CD4-positive, alpha-beta T cell treated with Interleukin-10 for 1 hour (primary cell): ENCODE measurements around the gene PRDM12.
"Not testable (repeated sequence)": the region's sequence is repeated elsewhere in the genome, so short reads cannot be mapped to it uniquely, and the experiment has no call there.

Source experiments
- DNase-seq: peaks from one replicate; pipeline ENCODE4 v3.0.0-alpha.2; 2020

The PRDM12 gene

DNA sequence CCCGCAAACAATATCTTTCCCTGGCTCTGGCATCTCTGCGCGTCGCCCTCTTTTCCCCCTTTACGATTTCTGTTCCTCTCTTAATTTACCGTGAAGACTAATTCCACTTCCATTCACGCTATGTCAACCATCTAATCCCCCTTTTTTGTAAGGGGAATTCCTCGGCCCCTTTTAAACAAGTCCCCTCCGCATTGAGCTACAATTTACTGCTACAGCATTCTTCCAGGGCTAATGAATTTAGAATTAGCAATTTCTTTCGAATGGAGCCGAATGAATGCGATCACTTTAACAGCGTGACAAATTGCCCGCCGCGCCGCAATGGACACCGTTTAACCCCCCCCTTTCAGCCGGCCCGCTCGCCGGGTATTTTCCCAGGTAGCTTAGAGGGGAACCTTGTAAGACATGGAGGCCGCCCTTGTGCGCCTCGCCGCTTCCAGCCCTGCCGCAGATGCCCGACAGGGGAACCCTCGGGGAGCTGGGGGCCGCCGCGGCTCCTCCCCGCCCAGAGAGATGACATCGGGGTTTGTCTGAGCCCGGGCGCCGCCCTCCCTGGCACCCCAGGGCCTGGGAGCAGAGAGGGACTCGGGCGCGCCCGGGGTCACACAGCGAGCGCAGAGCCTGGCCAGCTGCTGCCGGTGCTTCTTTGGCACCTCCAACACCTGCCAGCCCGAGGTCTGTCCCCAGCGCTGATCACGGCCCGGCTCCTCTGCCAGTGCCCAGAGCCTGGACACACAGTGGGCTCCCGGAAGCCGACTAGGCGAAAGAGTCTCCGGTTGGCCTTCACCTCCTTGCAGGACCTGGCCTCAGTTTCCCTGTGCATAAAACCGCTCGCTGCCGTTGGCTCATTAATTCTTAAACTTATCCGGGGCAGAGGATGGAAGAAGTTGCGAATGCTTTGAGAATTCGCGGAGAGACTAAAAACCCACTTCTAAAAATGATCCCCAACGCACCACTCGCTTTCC is 1.3 kb downstream of the PRDM12 start:
- DNase-seq = no peak

DNA sequence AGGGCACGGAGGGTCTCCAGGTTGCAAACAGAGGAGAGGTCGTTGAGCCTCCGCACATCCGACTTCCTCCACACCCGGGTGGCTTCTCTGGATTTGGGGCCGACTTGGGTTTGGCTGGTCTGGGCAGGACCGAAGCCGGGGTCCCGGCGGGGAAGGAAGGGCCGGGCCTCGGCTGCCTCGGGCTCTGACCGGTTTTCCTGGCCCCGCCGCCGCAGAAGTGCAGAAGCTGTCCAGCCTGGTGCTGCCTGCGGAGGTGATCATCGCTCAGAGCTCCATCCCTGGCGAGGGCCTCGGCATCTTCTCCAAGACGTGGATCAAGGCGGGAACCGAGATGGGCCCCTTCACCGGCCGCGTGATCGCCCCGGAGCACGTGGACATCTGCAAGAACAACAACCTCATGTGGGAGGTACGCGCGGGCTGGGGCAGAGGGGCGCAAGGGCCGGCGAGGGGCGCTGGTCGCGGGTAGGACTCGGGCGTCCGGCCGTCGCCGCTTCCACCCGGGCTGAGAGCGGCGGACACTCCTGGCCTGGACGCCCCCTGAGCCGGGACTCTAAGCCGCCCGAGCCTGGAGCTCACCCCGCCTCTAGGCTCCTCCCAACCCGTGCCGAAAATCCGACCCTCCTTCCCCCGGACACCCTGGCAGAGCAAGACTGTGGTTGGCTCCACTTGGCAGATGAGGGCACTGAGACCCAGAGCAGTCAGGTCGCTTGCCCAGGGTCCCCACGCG is 2.2 kb downstream of the PRDM12 start:
- DNase-seq = no peak

DNA sequence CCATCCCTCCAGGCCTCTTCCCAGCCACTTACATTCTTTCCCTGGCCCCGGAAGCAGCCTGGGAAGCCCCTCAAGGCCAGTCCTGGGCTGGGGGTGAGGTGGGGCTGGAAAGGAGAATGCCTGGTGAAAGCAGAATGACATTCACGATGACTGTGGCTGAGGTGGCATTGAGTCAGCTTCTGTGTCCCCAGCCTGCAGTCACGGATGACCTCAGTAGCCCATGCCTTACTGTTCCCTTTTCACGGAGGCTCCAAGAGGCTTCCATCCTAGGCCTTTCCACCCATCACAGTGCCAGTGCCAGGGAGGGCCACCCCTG is 2.7 kb downstream of the PRDM12 start:
- DNase-seq = no peak

DNA sequence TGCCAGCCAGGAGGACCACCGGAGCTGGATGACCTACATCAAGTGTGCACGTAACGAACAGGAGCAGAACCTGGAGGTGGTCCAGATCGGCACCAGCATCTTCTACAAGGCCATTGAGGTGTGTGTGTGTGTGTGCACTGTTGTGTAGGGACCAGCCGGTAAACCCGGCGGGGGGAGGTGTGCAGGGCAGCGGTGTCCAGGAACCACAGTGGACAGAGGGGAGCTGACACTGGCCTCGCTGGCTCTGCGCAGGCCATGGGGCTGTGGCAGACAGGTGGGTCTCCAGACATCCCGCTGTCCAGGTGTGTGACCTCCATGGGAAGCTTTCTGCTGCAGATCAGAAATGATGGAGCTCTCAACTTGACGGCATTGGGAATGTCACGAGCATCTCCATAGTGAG is 3.8 kb downstream of the PRDM12 start:
- DNase-seq = no peak

DNA sequence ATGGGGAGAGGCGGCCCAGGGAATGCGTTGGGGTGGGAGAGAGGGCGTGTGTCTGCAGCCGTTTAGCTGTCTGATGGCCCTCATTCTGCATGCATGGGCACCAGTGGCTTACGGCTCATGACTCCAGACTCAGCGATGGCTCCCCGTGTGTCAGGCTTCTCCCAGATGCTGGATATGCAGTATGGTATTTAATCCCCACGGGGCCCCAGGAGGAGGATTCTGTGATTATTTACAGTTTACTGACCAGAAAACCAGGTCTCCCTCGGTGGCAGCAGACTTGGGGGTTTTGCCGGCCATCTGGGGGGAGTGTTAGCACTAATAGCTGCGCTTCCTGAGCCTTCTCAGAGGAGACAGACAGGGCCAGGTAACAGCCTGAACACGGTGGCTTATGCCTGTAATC is 4.3 kb downstream of the PRDM12 start:
- no peak for DNase-seq

DNA sequence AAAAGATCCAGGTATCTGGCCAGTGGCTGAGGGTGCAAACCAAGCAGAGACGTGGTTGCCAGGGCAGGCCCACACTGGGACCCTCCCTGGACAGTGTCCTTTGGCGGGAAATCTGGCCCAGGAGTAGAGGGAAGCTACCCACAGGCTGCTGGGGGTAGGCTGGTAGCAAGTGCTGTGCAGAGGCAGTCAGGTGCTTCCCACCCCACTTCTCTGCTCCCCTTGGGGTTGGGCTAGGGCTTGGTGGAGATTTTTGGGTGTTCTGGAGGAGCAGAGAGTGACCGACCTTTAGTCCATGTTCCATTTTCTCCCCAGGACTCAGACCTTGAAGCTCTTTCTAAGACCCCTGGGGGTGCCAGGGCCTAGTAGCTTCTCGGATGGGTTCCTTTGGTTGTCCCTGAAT is 5.6 kb downstream of the PRDM12 start:
- DNase-seq = no peak

DNA sequence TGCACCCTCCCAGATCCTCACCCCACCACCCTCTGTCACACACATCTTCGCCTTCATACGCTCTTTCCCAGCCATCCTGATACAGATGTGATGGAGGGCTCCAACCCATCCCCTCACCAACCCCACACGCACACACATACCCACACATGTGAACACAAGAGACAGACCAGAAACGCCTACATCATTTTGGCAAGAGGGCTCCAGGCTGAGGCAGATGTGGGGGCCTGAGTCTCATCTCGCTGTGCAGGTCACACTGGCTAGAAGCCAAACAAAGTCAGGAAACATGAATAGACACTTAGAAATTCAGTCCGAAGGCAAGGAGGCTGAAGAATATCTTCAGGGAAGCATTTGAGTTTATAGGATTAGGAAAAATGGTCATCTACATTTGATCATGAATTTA is 6.2 kb downstream of the PRDM12 start:
- DNase-seq = no peak

DNA sequence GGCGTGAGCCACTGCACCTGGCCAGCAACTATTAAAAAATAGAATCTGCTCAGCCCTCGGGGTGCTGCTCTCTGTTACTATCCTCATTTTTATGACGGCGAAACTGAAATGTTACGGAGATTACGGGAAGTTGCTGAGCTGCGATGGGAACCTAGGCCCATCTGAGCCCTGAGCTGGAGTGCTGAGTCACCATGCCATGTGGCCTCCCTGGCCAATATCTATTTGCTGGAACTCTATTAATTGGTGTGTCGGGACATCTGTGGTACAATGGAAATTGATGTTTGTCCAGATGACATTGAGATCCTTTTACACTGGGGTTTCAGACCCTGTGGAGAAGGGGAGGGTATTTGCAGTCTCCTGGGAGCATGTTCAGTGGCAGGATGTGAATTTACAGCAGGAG is 8.1 kb downstream of the PRDM12 start:
- DNase-seq = no peak

DNA sequence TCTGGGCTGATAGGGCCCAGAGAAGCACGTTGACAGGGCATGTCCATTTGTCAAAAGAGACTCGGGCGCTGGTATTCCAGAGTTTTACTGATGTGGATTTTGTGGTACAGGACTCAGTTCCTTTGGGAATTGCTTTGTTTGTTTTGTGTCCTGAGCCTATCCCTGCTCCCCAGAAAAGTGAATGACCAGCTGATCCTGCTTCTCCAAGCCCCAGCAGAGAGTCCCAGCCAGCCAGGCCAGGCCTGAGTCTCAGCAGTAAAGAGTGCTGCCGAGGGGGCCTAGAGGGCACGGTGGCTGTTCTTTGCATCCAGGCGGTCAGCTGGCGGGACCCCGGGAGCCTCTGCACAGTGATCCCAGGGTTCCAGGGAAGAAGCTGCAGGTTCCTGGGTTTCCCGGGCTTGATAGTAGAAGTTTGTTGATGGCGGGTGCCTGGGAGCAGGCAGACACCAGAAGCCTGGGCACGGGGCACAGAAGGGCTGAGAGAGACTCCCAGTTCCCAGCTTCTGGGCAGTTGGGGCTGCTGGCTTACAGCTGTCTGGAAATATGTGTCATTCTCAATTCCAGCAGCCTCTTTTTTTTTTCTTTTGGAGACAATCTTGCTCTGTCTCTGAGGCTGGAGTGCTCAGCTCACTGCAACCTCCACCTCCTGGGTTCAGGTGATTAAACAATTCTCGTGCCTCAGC is 8.7 kb downstream of the PRDM12 start:
- DNase-seq = no peak

DNA sequence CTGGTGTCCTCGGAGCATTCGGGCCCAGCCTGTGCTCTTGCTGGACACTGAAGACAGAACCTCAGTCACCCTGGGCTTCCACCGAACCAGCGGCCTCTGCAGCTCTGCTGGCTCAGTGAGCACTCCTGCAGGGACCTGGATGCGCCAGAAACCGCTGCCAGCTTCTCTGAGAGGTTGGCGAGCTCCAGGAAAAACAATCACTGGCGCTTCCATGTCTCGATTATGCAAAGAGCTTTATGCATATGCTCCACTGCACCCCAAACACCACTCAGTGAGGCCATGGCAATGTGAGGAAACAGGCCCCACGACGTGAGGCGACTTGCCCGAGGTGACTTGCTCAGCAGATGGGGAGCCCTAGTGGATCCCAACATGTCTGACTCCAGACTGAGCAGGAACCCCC is 11.0 kb downstream of the PRDM12 start:
- DNase-seq = no peak

DNA sequence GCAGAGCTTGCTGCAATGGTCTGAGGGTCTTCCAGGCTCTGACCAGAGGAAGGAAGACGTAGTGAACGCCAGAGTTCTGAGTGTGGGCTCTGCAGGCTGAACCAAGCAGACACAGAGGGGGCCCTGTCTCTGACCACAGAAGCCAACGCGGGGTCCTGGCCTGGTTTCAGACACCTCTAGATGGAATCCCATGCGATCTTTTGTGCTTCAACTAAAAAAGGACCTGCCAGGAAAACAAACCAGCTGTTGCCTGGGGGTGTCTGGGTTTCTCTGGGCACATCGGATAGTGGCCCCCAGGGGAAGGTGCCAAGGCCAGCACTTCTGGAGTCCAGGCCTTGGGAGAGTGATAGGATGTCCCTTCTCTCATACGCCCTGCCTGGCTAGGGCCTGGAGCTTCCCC is 12.9 kb downstream of the PRDM12 start:
- DNase-seq = no peak

DNA sequence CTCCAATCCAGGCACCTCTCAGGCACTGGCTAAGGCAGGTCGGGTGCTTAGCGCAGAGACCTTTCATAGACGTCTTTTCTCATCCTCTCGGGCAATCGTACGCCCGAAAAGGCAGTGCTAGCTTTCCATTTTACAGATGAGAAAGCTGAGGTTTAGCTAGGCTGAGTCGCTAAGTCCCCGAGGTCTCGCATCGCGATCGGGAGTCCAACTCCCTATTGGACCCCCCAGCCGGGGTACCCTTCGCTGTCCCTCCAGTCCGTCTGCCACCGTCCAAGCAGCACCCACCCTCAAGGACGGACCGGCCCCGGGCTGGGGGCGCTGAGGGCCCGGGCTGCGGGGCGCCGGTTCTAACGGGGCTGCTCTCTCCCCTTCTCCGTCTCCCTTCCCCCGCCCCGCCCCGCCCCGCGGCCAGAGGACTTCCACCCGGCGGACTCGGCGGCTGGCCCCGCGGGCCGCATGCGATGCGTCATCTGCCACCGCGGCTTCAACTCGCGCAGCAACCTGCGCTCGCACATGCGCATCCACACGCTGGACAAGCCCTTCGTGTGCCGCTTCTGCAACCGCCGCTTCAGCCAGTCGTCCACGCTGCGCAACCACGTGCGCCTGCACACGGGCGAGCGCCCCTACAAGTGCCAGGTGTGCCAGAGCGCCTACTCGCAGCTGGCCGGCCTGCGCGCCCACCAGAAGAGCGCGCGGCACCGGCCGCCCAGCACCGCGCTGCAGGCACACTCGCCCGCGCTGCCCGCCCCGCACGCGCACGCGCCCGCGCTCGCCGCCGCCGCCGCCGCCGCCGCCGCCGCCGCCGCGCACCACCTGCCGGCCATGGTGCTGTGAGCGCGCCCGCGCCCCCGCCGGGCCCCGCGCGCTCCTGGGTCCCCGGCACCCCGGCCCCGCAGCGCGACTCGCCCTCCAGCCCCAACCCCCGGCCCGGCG is 16.7 kb downstream of the PRDM12 start:
- DNase-seq = peak; percentile 61

DNA sequence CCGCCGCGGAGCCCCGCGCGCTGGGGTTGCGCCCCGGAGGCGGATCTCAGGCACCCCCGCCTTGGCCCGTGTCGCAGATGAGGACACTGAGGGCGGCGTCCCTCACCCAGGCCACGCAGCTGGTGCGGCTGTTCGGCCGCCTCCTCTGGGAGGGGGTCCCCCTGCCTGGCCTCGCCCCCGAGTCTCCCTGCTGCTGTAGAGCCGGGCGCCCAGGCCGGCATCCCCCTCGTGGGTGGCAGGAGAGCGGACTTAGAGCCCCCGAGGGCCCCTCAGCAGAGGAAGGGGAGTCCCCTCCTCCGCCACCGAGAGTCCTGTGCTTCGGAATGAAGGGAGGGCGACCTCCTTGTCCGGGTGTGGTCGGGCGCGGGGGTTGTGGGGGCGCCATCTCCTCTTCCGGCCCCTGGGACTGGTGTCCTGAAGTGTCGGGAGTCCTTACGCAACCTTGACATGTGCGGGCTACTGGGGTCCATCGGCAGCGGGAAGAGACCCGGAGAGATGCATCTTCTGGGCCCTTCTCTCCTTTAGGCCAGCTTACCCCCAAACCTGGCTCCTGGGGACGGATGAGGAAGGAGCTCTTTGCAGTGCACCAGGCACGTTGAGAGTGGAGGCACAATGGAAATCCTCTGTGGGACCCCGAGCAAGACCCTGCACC is 17.5 kb downstream of the PRDM12 start:
- DNase-seq = no peak

DNA sequence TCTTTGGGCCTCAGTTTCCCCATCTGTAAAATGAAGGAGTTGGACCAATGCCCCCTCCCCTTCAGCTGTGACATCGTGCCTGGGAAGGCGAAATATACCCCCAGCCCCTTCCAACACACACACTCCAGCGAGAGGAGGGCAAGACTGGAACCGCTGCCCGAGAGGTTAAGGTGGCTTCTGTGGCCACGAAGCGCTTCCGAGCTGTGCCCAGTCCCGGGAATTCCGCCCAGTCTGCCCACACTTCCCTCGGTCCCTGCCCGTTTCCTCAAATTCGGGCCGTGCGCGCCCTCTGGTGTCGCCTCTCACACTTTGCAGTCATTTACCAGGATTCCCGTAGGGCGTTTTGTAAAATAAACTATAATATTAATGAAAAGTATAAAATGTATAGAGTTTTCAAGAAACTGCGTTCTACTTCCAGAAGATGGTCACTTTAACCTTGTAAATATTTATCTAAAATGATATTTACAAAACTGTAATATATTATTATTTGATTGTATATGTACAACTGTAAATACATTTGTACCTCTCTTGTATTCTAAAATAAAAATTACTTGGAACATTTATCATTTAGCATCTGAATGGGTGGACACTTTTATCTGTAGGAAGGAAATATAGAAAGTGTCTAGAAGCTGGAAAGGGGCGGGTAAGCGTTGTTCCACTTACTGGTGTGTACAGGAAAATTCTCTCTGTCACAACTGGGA is 18.2 kb downstream of the PRDM12 start:
- peak; percentile 61 for DNase-seq

DNA sequence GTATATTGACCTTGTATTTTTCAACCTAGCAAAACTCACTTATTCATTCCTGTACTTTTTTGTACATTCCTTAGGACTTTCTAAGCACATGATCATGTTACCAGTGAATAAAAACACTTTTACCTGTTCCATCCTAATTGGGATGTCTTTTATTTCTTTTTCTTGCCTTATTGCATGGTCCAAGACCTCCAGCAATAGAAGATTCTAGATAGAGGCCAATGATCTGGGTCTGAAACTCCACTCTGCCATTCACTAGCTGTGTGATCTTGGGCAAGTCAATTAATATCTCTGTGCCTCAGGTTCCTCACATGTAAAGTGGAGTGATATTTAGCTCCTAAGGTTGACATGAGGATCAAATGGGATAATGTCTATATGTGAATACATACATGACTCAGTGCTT is 20.7 kb downstream of the PRDM12 start:
- no peak for DNase-seq

DNA sequence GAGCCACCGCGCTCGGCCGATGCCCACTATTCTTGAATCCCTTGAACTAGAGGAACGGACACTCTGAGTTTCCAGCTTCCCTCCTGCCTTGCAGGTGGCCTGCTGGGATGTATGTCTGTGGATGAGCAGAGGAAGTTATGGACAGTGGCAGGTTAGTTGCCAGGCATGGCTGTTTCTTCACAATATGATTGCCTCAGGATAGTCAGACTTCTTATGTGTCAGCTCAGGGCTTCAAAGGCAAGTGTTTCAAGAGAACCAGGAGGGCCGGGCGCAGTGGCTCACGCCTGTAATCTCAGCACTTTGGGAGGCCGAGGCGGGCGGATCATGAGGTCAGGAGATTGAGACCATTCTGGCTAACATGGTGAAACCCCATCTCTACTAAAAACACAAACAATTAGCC is 21.6 kb downstream of the PRDM12 start:
- DNase-seq = not testable (repeated sequence)

DNA sequence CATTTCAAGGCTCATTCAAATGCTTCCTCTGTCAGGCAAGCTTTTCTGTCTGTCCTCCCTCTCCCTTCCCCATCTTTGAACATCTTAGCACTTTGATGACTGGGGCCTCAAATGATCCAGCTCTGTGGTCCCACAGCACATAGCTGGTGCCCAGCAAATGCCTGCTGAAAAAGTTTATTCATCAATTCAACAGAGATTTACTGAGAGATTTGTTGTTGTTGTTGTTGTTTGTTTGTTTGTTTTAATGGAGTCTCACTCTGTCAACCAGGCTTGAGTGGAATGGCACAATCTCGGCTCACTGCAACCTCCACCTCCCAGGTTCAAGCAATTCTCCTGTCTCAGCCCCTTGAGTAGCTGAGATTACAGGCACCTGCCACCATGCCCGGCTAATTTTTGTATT is 23.2 kb downstream of the PRDM12 start:
- no peak for DNase-seq

DNA sequence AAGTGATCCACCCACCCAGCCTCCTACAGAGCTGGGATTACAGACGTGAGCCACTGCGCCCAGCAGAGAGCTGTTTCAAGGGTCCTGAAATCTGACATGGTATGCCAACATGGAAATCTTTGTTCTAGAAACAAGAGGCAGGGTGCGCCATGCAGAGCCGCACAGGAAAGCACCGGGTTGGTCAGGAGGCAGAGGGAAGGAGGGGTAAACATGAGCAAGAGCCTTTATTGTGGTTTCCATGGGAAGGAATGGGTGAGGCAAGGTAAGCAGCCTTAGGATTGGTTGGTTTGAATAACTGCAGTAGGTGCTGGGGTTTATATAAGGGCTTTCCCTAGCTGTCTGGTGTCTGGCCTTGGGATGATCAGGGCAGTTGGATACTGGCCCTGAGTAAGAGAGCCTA is 23.7 kb downstream of the PRDM12 start:
- DNase-seq = peak; percentile 41

DNA sequence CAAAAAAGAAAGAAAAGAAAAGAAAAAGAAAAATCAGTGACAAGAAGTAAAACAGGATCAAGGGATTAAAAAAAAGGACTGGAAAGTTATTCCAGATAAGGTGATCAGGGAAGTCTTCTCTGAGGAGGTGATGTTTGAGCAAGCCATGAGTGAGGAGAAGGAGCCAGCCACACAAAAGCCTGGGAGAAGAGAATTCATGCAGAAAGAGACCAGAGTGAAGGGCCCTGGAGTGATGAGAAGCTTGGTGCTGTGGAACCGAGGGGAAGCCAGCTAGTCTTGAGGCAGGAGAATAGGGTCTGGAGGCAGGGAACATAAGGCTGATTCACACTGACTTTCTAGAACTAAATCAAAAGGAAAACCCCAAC is 25.2 kb downstream of the PRDM12 start:
- no peak for DNase-seq

DNA sequence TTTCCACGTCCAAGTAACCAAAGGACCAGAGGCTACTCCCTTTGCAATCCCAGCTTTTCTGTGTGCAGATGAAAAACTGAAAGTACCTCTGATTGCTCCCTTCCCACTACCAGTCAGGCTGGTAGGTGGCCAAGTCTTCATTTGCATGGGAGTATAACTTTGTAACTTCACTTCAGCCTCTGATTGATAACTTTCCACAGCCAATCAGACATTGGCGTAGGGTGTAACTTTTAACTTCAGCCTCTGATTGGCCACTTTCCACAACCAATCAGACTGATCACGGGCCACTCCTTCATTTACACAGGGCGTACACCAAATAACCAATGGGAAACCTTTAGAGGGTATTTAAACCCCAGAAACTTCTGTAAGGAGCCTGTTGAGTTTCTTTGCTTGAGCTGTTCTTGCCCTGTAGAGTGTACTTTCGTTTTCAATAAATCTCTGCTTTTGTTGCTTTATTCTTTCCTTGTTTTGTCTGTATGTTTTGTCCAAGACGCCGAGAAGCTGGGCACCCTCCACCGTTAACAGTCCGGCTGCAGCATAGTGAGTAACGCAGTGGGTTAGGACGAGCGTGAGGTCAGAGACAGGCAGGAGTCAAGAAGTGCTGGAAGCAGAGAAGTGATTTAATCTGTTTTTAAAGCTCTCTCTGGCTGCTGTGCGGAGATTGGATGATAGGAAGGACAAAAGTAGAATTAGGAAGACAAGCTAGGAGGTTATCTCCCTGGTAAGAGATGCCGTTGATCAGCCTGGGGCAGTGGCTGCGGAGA is 25.7 kb downstream of the PRDM12 start:
- DNase-seq = no peak

DNA sequence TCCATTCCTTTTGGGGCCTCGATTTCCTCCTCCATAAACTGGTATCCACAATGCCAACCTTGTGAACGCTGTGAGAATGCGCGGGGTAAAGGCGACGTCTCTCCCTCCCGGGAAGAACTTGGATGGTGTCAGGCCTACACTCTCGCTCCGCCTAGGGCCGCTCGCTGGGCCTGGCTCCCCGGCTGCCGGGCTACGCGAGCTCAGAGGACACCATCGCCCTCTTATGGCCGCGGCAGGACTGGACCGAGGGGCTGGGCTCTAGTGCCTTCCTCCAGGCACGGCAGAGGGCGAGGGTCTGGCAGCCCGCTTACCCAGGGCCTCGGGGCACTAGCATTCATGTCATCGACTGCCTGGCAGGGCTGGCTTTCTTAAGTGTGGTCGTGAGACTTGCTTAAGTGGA is 27.9 kb downstream of the PRDM12 start:
- DNase-seq = no peak
